ENCODE measurements around the gene SLC20A1.

SLC20A1 gene

DNA sequence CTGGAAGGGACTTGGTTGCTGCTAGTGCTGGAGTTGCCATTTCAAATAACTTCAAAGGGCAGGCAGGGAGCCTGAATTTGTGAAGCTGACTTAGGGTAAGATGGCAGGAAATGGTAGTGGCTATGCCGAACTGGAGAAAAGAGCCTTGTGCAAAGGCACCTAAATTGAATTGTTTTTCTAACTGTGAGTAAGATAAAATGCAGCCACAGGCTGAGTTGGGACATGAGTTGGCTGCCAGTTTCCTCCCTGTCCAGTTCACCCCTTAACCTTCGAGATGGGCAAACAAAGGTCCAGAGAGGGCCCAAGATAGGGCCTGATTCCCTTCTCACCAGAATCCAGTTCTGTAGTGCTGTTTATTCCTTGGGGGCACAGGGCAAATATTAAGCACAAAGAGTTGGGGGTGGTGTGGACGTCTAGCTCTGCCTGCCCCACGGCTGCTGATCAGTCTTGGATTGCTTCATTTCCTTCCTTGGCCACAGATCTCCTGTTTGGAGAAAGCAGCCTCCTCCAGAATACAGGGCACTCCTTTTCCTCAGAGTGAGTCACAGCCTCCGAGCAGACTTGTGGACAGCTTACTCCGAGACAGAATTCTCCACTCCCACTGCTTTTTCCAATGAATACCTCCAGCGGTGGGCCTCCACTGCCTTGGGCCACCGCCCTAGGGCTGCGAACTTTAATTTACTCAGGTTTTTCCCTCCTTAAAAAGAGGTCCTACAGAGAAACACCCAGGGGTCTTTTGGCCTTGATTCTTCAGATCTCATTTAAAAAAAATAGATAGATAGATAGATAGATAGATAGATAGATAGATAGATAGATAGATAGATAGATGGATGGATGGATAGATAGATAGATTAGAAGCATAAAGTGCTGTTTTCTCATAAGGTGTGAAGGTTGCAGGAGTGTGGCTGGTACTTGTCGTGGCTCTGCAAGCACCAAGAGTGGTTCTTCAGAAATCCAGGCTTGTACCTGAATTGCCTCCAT, 18.4 kb upstream of the SLC20A1 start:
- no peak for DNase-seq

DNA sequence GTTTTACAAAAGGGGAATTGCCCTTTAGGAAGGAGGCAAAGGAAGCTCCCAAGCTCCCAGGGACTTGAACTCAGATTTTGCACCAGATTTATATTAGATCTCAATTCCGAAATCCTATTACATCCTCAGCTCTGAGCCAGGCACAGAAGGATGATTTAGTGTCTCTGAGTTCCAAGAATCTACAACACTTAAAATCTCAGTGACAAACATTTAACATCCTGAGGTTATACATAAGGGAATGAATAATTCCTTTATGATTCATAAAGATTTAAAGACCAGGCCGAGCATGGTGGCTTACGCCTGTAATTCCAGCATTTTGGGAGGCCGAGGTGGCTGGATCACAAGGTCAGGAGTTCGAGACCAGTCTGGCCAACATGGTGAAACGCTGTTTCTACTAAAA, 16.5 kb upstream of the SLC20A1 start:
- DNase-seq: no peak

DNA sequence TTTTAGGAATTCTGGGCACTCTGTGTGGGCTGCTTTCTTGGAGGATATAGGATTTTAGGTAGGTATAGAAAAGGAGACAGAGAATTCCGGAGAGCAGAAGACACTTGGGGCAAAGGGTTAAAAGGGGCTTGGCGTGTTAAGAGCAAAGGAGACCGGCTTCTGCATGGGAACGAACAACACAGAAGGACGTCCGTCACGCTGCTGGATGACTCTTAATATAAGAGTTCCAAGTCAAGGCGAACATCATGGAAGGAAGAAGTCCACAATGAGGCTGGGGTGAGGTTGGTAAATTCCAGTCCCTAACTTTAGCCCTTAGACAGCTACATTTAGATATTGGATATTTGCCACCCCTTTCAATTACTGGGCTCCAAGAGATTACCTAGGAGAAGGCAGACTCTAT, 15.9 kb upstream of the SLC20A1 start:
- no peak for DNase-seq

DNA sequence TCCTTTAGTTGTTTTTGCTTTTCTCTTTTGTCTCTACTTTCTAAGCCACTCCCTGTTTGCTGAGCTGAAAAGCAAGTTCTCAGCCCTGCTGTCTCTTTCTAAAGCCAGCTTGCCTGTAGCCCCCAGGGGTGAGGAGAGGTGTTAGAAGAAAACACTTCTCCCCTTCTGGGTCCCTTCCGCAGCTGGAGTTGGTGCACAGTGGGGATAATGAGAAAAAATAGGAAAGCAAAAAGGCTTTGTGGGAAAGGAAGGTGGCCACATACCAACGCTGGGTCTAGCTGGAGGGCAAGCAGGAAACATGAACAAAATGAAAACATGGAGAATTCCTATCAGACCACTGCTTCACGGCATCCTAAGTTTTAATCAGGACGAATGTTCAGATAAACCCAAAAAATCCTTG, 15.5 kb upstream of the SLC20A1 start:
- DNase-seq: no peak

DNA sequence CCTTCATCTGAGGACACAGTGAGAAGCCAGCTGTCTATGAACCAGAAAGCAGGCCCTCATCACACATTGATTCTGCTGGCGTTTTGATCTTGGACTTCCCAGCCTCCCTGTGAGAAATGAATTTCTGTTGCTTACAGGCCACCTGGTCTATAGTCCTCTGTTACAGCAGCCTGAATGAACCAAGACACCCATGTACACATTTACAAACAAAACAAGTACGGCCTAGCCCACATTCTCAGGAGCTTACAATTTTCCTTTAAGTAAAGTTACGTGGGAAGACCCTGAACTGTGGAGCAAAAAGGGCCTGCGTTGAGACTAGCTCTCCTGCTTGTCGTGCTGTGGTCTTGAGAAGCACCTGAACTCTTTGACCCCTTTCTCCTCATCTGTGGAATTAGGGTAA, 12.0 kb upstream of the SLC20A1 start:
- no peak for DNase-seq

DNA sequence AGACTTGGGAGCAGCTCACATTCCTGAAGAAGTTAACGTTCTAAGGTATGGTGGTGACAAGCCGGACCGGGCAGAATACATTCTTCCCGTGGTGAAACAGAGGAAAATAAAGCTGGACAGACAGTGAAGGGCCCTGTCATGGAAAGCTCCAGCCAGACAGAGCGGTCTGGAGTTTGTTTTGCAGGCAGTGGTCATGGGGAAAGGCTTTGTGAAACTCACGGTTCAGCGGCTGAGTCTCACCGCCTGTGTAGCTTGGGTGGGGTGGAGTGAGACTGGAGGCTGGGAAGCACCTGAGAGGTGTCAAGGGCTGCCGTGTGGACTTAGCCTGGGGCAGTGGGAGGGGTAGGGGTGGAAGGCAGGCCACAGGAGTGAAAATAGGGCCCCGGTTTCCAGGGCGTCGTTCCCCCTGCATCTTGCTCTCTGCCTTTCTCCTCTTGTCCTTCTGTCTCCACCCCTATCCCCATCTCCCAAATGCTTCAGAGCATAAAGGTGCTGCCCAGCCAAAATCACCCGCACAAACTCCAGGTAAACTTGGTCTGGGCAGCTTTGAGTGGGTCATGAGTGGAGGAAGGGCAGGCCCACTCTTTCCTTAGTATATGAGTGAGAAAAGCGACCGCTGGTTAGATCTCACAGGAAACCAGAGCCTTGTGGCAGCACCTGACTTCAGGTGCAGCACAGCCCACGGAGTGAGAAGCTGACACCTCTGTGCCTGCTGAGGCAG, 11.4 kb upstream of the SLC20A1 start:
- no peak for DNase-seq

DNA sequence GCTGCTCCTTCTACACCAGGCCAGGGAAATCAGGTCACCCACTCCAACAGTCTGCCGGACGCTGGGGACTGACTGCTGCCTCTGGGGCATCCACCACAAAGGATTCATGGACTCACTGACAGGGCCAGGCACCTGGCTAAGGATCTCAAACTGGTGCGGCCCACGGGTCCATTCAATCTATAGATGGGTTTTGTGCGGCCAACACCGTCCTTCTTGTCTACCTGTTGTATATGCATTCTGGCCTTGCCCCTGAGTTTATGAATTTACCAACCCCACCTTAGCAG, 10.9 kb upstream of the SLC20A1 start:
- DNase-seq: no peak

DNA sequence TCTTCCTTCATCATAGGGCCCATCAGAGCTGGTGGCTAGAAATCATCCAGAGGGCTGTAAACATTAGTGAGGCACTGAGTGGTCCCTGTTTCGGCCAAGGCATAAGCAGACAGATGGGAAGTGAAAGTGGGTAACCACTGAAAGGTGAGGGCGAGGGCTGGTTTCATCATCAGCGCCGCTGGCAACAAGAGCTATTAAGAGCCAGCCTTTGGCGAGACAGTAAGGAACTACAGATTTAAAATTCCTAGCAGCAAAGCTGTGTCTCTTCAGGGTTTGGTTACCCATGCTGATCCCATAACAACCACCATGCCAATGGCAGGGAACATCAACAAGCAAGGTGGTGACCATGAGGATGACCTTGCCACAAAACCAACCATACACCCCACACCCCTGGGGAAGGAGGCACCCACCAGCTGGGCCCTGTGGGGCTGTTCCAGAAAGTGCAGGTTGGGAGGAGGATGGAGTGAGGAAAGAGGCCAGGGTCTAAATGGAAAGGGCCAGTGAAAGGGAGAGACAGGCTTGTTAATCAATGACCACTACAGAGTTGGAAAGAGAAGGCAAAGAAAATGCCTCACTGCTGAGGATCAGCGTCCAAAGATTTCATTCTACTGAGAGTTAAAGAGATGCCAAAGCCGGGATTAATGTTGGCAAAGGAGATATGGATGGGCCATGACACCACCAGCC, 9.0 kb upstream of the SLC20A1 start:
- DNase-seq: no peak

DNA sequence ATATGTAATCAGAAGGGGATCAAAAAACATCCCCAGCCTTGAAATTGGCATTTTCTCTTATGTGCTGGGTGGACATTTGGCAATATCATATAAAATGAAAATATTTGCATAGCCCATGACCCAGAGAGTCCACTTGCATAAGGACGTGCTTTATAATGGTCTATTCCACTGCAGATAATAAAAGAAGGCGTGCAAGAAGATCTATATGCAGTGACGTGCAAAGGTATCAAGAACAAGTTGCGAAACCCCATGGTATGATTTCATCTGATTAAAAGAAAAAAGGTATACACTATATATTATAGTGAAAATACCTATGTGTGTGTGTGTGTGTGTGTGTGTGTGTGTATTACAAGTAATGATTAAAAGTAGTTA, 8.5 kb upstream of the SLC20A1 start:
- DNase-seq: no peak

DNA sequence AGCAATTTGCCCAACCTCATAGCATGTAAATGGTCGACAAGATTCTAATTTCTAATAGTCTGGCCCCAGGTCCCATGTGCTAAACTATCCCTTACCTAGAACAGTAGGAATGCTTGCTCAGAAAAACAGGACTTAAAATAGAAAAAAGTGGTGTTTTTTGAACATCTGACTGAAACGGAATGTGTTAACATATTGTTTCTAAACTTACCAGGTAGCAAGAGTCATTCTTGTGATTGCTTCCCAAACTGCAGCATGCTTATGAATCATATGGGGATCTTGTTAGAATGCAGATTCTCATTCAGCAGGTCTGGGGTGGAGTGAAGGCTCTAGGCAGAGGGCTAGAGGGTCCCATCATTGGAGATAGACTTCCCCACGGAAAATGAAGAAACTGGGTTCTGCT, 5.8 kb upstream of the SLC20A1 start:
- DNase-seq: no peak

DNA sequence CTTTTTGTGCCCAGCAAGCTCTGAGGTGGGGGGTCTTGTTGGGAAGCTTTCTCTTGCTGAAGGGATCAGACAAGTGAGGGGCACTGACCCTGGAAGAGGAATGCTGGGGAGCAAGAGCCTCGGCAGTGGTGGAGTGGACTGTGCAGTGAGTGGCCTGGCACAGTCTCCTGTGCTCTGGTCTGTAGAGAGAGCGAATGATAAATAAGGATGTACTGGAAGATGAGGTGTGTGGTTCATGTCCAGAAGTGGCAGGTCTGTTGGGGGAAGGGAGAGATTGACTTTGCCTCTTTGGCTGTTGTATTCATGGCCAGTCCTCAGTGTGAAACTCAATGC, 5.3 kb upstream of the SLC20A1 start:
- DNase-seq: no peak

DNA sequence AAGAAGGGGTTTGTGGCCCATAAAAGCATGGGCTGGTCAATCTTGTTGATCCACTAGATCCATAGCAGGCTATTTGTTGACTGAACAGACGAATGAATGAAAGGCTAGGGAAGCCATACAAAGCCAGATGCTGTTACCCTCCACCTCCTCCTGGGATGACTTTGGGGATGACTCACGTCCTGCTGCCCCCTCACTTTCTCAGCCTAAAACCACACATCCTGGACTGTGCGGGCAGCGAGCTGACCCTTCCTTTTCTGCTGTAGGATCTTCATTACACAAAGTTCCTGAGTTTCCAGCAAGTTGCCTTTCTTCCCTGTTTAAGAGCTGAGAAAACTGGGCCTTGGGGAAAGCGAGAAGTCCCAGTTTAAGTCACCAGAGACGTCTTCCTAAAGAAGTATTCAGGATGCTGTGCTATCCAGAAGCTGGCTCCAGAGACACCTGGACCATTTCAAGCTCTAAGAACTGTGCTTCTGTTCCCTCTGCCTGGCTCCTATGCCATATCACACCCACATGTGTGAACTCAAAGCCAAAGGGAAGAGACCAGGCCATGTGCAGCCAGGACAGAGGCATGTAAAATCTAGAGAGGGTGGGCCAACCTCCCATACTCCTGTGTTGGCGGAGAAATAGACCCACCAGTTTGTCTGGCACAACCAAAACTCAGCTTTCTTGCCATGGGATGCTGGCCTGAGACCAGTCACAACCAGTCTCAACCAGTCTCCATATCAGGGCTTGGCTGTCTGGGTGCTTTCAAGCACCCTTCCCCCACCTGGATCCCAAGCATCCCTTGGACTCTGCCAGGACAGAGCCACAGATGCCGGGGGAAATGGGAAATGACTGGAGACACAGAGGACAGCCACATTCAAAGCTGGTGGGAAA, 4.7 kb upstream of the SLC20A1 start:
- no peak for DNase-seq

DNA sequence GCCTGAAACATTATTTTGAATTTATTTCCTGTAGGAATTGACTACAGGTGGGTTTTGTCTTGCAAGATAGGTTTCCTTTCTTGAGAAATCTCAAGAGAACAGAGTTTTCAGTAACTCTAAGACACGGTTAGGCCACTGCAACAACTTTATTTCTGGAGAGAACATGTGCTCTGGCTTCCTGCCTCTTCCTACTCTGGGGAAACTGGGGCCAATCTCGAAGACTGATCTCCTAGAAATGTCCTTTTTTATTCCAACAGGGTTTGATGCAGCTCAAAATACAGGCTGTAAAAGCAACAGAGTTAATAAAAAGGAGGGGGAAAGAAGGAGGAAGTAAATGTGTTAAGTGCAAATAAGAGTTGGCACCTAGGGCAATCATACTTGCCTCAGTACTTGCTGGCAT, 4.0 kb upstream of the SLC20A1 start:
- no peak for DNase-seq

DNA sequence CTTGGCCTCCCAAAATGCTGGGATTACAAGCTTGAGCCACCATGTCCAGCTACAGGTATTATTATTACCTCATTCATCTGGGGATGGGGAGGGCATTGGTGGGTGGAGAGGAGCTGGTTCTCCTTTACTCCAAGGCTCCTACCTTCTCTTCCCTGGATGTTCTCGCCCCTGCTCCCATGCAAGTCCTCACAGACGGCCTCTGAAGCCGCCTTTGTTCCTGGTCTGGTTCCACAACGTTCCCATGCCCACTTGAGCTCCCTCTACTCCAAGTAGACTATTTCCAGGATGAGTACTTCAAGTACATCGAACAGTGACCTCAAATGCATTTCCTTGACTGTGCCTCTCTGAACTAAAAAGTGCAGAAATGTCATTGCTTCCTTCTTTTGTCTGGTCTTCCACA, 3.2 kb upstream of the SLC20A1 start:
- no peak for DNase-seq

DNA sequence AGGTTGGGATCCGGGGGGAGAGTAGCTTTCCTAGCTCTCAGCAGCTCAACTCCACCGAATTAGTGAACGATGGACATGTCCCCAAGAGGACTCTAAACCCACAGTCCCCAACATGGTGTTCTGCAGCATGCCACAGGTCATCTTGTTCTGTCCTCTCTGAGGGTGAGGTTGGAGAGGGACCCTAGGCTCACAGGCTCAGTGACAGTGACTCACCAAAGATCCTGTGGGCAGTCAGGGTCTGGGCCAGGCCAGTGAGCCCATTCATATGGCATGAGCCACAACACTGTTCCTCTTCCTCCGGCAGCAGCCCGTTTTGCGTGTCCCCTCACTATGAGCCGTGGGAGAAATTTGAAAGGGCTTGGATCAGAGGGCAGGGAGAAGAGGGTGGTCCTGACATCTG, 2.8 kb upstream of the SLC20A1 start:
- DNase-seq: no peak

DNA sequence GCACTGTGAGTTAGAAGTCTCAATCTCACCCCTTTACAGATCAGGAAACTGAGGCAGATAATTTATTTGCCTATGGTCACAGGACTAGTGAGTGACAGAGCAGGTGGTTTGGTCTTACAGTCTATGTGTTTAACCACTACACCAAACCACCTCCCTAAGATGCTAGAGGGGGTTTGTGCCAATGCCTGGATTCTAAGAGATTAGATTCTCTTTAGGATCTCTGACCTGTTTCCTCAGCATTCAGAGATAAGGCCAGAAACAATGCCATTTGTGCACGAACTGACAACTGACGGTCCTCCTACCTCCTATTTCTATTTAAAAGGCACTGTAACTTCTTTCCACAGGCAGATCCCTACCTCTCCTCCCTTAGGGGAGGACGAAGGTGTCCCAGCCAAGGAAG, 2.3 kb upstream of the SLC20A1 start:
- DNase-seq: no peak

DNA sequence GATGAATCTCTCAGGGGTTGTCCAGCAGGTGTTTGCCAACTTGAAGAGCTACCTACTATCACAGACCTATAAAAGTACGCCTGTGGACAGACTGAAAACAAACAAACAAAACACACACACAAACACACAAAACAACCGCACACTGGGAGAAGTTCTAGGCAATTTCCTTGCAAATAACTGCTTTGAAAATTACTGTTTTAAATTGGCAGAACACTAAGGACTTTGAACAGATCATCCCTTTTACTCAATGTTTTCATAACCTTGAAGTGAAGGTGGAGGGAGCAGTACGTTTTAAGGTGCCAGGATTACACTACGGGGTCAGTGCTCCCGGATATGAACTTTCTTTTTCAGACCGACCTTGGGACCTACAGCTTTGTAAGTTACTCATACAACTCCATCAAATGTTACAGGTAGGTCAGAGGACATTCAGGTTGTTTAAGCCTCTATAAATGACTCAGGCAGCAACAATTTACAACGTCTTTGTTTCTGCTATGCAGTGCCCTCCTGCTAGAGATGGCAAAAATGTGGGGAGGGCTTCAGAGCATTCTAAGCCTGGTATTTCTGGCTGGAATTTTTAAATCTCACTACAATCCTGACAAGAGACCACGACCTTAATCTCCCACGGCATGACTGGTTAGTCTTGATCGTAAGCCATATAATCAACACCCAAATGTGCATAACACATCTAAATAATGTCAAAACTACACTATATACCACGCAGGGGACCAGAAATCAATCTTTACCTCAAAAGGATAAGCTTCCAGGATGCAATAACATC, 1.4 kb upstream of the SLC20A1 start:
- DNase-seq: no peak

DNA sequence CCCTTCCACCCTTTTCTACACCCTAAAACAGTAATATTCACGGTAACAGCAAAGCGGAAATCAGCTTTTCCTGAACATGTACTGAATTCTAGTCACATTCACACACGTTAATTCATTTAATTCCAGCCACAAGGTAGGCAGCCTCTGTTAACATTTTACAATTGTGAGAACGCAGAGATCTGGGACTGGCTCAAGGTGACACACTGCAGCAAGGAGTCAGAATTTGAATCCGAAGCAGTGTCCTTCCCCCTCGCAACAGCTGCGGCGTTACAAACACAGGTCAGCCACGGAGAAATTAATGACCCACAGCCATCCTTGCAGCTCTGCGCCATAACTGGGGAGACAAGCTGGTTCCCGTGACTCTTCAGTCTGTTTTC, 818 bp upstream of the SLC20A1 start:
- DNase-seq: no peak

DNA sequence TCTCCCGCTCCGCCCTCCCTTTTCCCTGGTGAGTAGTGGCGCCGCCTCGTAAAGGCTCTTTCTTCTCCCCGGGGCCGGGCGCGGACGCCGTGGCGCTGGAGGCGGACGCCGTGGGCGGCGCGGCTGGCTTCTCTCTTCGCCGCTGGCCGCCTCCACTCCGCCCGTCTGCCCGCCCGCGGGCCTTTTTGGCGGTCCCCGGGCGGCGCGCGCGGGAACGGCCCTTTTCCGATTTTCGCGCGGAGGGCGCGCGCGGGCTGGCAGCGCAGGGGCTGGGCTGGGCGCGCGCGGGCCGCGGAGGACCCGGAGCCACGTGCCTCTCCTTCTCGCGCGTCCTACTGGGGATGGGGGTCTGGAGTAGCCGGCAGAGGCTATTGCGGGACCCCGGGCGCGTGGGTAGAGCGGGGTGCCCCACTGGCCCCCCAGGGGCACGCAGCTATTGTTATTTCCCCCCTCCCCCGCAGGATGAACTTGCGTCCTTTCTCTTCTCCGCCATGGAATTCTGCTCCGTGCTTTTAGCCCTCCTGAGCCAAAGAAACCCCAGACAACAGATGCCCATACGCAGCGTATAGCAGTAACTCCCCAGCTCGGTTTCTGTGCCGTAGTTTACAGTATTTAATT, 472 bp downstream of the SLC20A1 start:
- DNase-seq: peak; percentile 48

DNA sequence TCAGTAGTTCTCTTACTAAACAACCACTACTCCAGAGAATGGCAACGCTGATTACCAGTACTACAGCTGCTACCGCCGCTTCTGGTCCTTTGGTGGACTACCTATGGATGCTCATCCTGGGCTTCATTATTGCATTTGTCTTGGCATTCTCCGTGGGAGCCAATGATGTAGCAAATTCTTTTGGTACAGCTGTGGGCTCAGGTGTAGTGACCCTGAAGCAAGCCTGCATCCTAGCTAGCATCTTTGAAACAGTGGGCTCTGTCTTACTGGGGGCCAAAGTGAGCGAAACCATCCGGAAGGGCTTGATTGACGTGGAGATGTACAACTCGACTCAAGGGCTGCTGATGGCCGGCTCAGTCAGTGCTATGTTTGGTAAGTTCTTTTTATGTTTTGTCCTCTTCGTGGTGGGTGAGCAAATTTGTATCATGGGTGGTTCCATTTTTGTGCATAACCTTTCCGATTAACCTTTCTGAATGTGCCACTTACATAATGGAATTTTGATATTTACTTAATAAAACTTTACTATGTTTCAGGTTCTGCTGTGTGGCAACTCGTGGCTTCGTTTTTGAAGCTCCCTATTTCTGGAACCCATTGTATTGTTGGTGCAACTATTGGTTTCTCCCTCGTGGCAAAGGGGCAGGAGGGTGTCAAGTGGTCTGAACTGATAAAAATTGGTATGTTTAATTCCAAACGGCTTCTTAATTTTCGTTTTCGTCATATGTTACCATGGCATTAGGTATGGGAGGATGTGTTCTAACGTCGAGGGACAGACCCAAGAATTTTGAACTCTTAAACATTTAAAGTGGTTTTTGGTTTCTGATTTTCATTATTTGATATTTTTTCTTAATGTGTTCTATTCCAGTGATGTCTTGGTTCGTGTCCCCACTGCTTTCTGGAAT, 1.3 kb downstream of the SLC20A1 start:
- DNase-seq: peak; percentile 48

DNA sequence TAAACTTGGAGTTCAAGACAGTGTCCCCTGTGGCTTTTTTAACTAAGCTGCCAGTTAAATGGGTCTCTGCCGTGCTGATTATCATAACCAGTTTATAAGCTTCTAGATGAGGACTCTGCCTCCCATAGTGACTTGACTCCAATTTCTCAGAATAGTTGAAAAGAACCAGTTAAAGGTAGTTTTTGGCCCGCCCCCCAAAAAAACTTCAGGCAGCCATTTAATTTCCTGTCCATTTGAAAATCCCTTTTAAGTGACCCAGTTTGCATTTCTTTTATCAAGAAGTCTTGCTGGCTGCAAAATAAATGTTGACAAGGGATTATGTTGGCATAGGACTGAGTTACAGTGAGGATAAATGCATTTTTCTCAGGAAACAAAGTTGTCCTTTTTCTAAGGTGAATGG, 2.3 kb downstream of the SLC20A1 start:
- DNase-seq: no peak
